HepG2 (cell line): ENCODE measurements around the gene ISCU. TPM values are rescaled to one million over a fixed set of nuclear protein-coding genes. Genes with fewer than 3 reads are reported as not detected.

ENCODE experiments used
- CBX5 ChIP-seq: sonication (generic); formaldehyde crosslinking; IDR thresholded peaks from 2 replicates; pipeline ENCODE4 v1.4.0; 2020; ENCODE audit warnings: missing genetic modification reagents, borderline replicate concordance
- FUBP1 ChIP-seq: sonication (generic); formaldehyde crosslinking; IDR thresholded peaks from 2 replicates; pipeline ENCODE4 v1.5.1; 2020; ENCODE audit warnings: missing genetic modification reagents, mild to moderate bottlenecking, borderline replicate concordance
- HNRNPLL ChIP-seq: fragments of 200-400 bp; formaldehyde crosslinking; IDR thresholded peaks from 2 replicates; pipeline ENCODE4 v1.6.1; 2017; ENCODE audit warnings: mild to moderate bottlenecking, low read depth, low read length; ENCODE audit not compliant: poor library complexity, severe bottlenecking
- IKZF5 ChIP-seq: IDR thresholded peaks from 2 replicates; pipeline ENCODE4 v1.6.1; 2018; ENCODE audit warnings: missing genetic modification reagents, mild to moderate bottlenecking, missing compliant biosample characterization
- JDP2 ChIP-seq: sonication (generic); formaldehyde crosslinking; IDR thresholded peaks from 2 replicates; pipeline ENCODE4 v1.8.1; 2022; ENCODE audit warnings: missing genetic modification reagents, borderline replicate concordance
- KDM3A ChIP-seq: IDR thresholded peaks from 2 replicates; pipeline ENCODE4 v1.6.1; 2018; ENCODE audit warnings: low read depth, missing compliant biosample characterization
- NFYB ChIP-seq: sonication (generic); formaldehyde crosslinking; IDR thresholded peaks from 2 replicates; pipeline ENCODE4 v1.4.0; 2020; ENCODE audit warnings: missing genetic modification reagents
- ONECUT2 ChIP-seq: sonication (generic); formaldehyde crosslinking; IDR thresholded peaks from 2 replicates; pipeline ENCODE4 v1.4.0; 2020; ENCODE audit warnings: missing genetic modification reagents
- SRSF1 ChIP-seq: fragments of 200-400 bp; formaldehyde crosslinking; optimal IDR thresholded peaks from 2 replicates; pipeline ENCODE3; 2017; ENCODE audit warnings: mild to moderate bottlenecking, low read depth, low read length, moderate library complexity
- THYN1 ChIP-seq: sonication (generic); formaldehyde crosslinking; IDR thresholded peaks from 2 replicates; pipeline ENCODE4 v1.8.1; 2023; ENCODE audit warnings: low read depth, mild to moderate bottlenecking, moderate library complexity, missing genetic modification reagents, borderline replicate concordance
- ZBTB8A ChIP-seq: sonication (generic); formaldehyde crosslinking; IDR thresholded peaks from 2 replicates; pipeline ENCODE4 v1.4.0; 2020; ENCODE audit warnings: mild to moderate bottlenecking, low read depth, missing genetic modification reagents, borderline replicate concordance
- ZFP82 ChIP-seq: sonication (generic); formaldehyde crosslinking; IDR thresholded peaks from 2 replicates; pipeline ENCODE4 v1.5.1; 2020; ENCODE audit warnings: mild to moderate bottlenecking, missing genetic modification reagents, borderline replicate concordance
- ZFP90 ChIP-seq: sonication (generic); formaldehyde crosslinking; IDR thresholded peaks from 2 replicates; pipeline ENCODE4 v1.8.0; 2022; ENCODE audit warnings: missing genetic modification reagents, mild to moderate bottlenecking, inconsistent platforms, borderline replicate concordance
- ZNF101 ChIP-seq: sonication (generic); formaldehyde crosslinking; IDR thresholded peaks from 2 replicates; pipeline ENCODE4 v1.4.0; 2020; ENCODE audit warnings: mild to moderate bottlenecking, low read depth, missing genetic modification reagents, borderline replicate concordance
- ZNF207 ChIP-seq: fragments of 450-650 bp; IDR thresholded peaks from 2 replicates; pipeline ENCODE4 v1.6.1; 2016; ENCODE audit warnings: antibody characterized with exemption, borderline replicate concordance
- ZNF331 ChIP-seq: sonication (generic); formaldehyde crosslinking; IDR thresholded peaks from 2 replicates; pipeline ENCODE4 v1.4.0; 2020; ENCODE audit warnings: missing genetic modification reagents
- ZNF446 ChIP-seq: sonication (generic); formaldehyde crosslinking; IDR thresholded peaks from 2 replicates; pipeline ENCODE4 v1.5.0; 2020; ENCODE audit warnings: mild to moderate bottlenecking, missing genetic modification reagents
- ZNF704 ChIP-seq: sonication (generic); formaldehyde crosslinking; IDR thresholded peaks from 2 replicates; pipeline ENCODE4 v1.8.1; 2023; ENCODE audit warnings: mild to moderate bottlenecking, inconsistent platforms, moderate library complexity, missing genetic modification reagents, borderline replicate concordance
- polyA plus RNA-seq, 8 experiments: library from polyadenylated mRNA; depleted of rRNA in 3 of 8; stranded (reverse) in 7 of 8; unstranded in 1 of 8; fragments of >200 nt; fragmentation: Illumina TruSeq in 4 of 8; extraction: Trizol in 4 of 8; gene quantifications; 2 replicates each; pipeline versions ENCODE4 v1.2.1 to v1.2.3, GENCODE V29; 2011 to 2016; ENCODE audit warnings: low read depth in 4 of 8, missing spikeins in 1 of 8, mixed read lengths in 1 of 8; ENCODE audit not compliant: insufficient read depth in 1 of 8
- total RNA-seq, 5 experiments: library from RNA; depleted of rRNA; stranded (reverse); fragments of >200 nt; fragmentation: Illumina TruSeq; extraction: Trizol; gene quantifications; 2 replicates each; pipeline ENCODE4 v1.2.3, GENCODE V29; 2016; ENCODE audit warnings: low read depth in 1 of 5
- TF ChIP-seq, protein P1 (sequence below): sonication (generic); formaldehyde crosslinking; IDR thresholded peaks from 2 replicates; pipeline ENCODE4 v1.4.0; 2020; ENCODE audit warnings: missing genetic modification reagents, borderline replicate concordance

ISCU gene
- total and polyA plus RNA-seq, 2 of the 13 experiments (the other 11 are each of a cell fraction or from before 2014, with no cell fraction given), result 94.4 to 107 TPM

GRCh38 chr12:108560752-108561719, 1.4 kb upstream of the ISCU start, which contains the start of gene SART3 (continued):
- TF ChIP-seq ZNF101 (CRISPR knock-in tag) (no peak), ZFP82 (CRISPR knock-in tag) (0 out of 2 replicates have a peak, but pooled peaks have one; percentile 39), ZNF446 (CRISPR knock-in tag) (no peak), ZNF207 (no peak), ZFP90 (0 out of 2 replicates have a peak, but pooled peaks have one; percentile 39), SRSF1 (no peak), NFYB (CRISPR knock-in tag) (no peak), ZBTB8A (CRISPR knock-in tag) (no peak), KDM3A (CRISPR knock-in tag) (0 out of 2 replicates have a peak, but pooled peaks have one; percentile 19), FUBP1 (CRISPR knock-in tag) (no peak), ZNF331 (CRISPR knock-in tag) (0 out of 2 replicates have a peak, but pooled peaks have one; percentile 7), JDP2 (CRISPR knock-in tag) (no peak), THYN1 (CRISPR knock-in tag) (no peak), IKZF5 (CRISPR knock-in tag) (no peak), ONECUT2 (CRISPR knock-in tag) (no peak), ZNF704 (CRISPR knock-in tag) (peak; percentile 56; the same call in 1 of the 2 replicates), HNRNPLL (peak; percentile 62), CBX5 (no peak)
- TF ChIP-seq, protein P1, sequence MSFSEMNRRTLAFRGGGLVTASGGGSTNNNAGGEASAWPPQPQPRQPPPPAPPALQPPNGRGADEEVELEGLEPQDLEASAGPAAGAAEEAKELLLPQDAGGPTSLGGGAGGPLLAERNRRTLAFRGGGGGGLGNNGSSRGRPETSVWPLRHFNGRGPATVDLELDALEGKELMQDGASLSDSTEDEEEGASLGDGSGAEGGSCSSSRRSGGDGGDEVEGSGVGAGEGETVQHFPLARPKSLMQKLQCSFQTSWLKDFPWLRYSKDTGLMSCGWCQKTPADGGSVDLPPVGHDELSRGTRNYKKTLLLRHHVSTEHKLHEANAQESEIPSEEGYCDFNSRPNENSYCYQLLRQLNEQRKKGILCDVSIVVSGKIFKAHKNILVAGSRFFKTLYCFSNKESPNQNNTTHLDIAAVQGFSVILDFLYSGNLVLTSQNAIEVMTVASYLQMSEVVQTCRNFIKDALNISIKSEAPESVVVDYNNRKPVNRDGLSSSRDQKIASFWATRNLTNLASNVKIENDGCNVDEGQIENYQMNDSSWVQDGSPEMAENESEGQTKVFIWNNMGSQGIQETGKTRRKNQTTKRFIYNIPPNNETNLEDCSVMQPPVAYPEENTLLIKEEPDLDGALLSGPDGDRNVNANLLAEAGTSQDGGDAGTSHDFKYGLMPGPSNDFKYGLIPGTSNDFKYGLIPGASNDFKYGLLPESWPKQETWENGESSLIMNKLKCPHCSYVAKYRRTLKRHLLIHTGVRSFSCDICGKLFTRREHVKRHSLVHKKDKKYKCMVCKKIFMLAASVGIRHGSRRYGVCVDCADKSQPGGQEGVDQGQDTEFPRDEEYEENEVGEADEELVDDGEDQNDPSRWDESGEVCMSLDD (CRISPR knock-in tag), result no peak
